ENCODE data around the gene CCNK.
A peak's percentile ranks its signal among the peaks of the same experiment; 100 is the strongest.

CCNK gene

DNA sequence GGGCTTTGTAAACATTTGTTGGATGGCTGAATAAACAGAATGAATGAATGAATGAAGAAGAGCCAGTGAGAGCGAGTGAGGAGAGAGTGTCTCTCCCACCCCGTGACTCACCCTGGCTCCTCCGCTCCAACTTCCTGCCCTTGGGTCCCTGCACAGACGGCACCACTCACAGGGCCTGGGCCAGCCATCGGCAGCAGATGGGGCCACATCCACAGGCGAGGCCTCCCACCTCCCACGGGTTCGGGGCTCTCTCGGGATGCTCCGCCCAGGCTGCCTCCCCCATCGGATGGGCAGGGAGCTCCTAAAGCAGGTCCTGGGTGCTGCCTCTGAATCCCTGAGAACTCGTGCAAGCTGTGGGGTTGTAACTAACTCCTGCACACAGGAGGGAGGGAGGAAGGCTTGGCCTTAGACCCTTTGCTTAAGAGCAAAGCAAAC, 41.3 kb downstream of the CCNK start:
- peak; percentile 65 for DNase-seq (ENCODE audit: low read depth)
- no peak overlapping the region for H3K4me3 ChIP-seq (replicated peaks; ENCODE audit: low read depth, low read length)
- TF ChIP-seq, protein P1, sequence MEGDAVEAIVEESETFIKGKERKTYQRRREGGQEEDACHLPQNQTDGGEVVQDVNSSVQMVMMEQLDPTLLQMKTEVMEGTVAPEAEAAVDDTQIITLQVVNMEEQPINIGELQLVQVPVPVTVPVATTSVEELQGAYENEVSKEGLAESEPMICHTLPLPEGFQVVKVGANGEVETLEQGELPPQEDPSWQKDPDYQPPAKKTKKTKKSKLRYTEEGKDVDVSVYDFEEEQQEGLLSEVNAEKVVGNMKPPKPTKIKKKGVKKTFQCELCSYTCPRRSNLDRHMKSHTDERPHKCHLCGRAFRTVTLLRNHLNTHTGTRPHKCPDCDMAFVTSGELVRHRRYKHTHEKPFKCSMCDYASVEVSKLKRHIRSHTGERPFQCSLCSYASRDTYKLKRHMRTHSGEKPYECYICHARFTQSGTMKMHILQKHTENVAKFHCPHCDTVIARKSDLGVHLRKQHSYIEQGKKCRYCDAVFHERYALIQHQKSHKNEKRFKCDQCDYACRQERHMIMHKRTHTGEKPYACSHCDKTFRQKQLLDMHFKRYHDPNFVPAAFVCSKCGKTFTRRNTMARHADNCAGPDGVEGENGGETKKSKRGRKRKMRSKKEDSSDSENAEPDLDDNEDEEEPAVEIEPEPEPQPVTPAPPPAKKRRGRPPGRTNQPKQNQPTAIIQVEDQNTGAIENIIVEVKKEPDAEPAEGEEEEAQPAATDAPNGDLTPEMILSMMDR (IDR thresholded peaks at IDR 0.05; ENCODE audit: low read length, missing control alignments) = no peak

DNA sequence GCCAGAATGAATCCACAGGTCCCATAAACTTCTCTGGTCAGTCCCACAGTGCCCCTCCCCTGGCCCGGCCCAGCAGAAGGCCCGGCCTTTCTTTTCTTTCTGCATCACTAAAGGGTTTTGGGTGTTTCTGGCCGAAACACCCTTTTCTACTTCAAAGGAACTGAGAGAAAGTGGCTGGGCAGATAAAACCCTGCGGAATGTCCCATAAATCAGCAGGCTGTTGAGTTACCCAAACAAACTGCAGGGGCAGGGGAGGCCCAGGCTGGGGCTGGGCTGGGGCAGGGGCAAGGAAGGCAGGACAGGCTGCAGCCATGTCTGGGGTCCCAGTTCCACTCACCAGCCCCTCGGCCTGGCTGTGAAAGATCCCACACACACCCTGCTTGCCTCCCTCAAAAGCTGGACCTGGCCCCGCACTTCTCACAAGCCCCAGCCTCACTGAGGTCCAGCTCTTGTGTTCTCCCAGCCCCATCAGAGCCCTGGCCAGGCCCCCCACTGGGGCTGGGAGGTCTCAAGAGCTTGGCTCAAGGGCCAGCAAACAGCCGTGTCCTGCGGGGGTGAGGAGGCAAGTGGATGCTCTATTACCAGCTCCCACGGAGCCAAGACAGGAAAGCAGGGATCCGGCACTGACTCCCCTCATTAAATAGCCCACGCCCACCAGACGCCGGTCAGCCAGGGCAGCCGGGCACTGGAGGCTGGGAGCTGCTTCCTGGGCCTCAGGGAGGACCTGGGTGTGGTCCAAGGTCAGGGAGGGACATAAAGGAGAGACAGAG, 41.9 kb downstream of the CCNK start:
- TF ChIP-seq, protein P1 (IDR thresholded peaks at IDR 0.05; ENCODE audit: low read length, missing control alignments) = no peak
- no peak overlapping the region for H3K4me3 ChIP-seq (replicated peaks; ENCODE audit: low read depth, low read length)
- DNase-seq (ENCODE audit: low read depth) = no peak

DNA sequence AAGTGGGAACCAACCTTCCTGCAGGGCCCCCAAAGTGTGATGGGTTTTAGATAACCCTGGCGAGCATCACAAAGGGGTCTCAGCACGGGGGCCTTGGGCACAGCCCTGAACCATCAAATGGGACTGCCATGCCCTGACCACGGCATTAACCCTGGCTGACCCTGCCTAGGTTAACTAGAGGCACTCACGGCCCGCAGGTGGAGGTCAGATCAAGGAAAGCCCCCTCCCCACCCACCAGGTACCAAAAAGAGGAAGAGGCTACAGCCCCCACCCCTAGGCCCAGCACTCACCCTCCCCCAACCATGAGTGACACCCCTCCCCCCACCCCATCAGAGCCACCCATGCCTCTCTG, 42.5 kb downstream of the CCNK start:
- H3K4me3 ChIP-seq (replicated peaks; ENCODE audit: low read depth, low read length) = no peak overlapping the region
- TF ChIP-seq, protein P1 (IDR thresholded peaks at IDR 0.05; ENCODE audit: low read length, missing control alignments) = no peak
- no peak for DNase-seq (ENCODE audit: low read depth)

DNA sequence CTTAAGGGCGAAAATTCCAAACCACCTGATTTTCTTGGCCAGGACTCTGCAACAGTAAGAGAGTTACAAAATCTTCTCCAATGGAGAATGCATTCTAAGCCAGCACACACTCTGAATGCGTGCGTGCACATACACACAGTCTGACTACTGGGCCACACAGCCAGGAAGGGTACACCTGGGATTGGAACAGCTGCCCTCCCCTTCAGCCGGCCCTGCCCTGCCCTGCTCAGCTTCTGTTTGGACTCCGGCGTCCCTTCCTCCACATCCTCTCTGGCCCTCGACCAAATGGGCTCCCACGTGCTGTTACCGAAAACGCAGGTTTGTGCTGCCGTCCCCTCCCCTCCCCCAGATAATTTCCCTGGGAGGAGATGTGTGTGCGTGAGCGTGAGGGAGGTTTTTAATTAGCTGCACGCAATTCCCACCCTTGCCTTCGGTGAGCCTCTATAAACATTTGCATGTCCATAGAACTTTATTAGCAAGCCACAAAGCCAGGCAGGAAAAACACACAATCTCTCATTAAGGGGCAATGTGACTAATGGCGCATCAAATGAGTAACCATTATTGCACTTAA, 43.0 kb downstream of the CCNK start:
- TF ChIP-seq, protein P1 (IDR thresholded peaks at IDR 0.05; ENCODE audit: low read length, missing control alignments) = no peak

DNA sequence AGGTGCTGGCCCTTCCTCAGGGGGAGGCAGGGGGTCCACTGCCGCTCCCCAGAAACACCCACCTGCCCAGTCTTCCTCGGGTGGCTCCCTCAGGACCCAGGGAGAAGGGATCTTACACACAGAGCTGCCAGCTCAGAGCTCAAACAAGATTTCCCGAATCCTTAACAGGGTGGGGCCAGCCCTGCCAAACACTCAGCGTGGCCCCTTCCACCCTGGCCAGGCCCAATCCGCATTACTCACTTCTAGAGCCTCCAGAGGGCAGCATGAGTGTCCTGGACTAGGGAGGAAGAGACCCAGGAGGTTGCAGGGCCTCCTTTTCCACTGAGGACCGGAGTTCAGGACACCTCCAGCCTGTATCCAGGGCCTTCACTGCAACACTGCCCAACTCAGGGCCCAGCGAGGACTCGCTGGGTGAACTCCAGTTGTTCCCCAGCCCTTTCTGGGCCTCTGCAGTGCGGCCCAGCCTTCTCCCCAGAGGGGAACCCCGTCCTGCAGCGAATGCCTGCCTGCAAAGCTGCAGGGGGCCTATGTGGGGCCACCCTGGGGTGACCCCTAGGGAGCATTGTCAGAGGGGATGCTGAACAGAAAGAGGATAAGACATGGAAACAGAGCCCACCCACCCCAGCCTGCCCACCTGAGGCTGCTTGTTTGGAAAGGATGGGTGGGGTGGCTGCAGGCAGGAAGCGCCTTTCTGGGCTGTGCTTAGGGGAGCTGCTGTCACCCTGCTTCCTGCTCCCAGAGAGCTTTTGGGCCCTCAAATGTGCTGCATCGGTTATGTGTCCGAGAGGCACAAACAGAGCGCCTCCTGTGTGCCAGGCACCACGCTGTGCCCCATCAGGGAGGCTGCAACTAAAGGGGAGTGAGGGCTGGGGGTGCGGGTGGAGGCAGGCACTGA, 43.8 kb downstream of the CCNK start:
- TF ChIP-seq, protein P1 (IDR thresholded peaks at IDR 0.05; ENCODE audit: low read length, missing control alignments) = peak; percentile 45
- no peak overlapping the region for H3K4me3 ChIP-seq (replicated peaks; ENCODE audit: low read depth, low read length)
- DNase-seq (ENCODE audit: low read depth) = peak; percentile 56

More for the DNA sequence above, 43.0 kb downstream of the CCNK start:
- no peak for DNase-seq (ENCODE audit: low read depth)
- H3K4me3 ChIP-seq (replicated peaks; ENCODE audit: low read depth, low read length) = no peak overlapping the region

DNA sequence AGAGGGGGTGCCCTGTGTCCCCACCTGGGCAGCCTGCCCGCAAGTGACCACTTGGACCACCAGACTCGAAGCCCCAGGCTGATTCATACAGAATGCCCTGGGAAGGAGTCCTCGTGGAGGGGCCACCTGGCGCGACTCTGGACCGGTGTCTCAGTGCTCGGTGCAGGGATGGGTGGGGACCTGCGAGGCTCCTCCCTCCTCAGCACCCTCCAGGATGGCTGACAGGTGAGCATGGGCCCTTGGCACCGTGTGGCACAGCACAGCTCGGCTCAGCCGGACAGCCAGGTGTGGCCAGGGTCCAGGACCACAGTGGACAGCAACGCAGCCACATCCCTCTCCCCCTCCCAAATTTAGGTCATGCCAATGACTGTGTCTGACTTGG, 44.5 kb downstream of the CCNK start:
- DNase-seq (ENCODE audit: low read depth) = no peak
- TF ChIP-seq, protein P1 (IDR thresholded peaks at IDR 0.05; ENCODE audit: low read length, missing control alignments) = no peak
- H3K4me3 ChIP-seq (replicated peaks; ENCODE audit: low read depth, low read length) = no peak overlapping the region
